AG09309 (cell line): ENCODE measurements around the gene ALG8.
"Not testable (repeated sequence)": the region's sequence is repeated elsewhere in the genome, so short reads cannot be mapped to it uniquely, and the experiment has no call there.

Experiments used
- DNase-seq: peaks from one replicate; pipeline ENCODE4 v3.0.0-alpha.2; 2010; ENCODE audit warnings: low read depth
- H3K4me3 ChIP-seq: 2 replicates; pipeline ENCODE4 v1.5.1; 2011; ENCODE audit warnings: mild to moderate bottlenecking, low read depth, low read length, moderate library complexity; ENCODE audit not compliant: control insufficient read depth
- TF ChIP-seq, protein P1 (sequence below): IDR thresholded peaks from 2 replicates; pipeline ENCODE4 v1.5.1; 2011; ENCODE audit warnings: mild to moderate bottlenecking, low read depth, low read length, inconsistent platforms; ENCODE audit not compliant: insufficient read depth, control insufficient read depth; ENCODE audit errors: missing control alignments

Gene ALG8

DNA sequence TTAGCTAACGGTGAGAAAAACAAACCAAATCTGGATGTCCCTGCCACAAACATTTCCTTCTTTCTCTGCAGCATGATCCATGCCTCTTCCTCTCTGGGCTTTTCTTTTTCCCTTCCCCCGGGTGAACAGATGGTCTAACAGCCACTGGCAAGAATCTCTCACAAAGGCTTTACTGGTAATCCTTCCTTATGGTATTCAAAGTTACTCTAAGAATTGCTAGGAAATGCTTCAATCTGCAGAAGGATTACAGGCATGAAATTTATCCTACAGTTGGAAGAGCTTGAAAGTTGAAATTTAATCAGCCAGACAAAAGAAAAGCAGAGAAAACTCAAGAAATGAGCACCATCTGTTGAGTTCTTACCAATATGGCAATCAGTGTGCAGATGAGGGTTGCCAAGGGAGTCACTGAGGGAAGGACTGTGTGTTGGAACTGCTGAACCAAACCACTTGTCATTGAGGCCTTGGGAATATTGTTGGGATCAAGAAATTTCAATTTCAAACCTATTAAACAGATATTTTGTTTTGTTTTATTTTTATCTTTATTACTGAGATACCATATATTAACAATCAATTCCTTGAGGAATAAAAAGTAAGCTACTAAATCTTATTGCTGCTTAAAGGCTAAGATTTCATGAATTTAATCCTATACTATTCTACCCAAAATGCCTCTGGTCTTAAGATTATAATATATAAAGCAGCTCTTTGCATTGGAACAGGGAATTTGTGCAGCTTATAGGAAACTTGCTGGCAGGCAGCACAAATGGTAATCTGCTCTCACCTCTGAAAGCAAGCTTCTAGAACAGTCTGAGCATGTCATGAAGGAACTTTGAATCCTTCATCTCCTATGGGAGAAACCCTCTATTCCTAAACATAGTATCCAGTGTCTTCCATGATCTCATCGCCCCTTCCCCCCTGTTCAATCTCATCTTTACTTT lies 30.1 kb downstream of the ALG8 start:
- no peak overlapping the region for H3K4me3 ChIP-seq
- DNase-seq = no peak
- TF ChIP-seq, protein P1, sequence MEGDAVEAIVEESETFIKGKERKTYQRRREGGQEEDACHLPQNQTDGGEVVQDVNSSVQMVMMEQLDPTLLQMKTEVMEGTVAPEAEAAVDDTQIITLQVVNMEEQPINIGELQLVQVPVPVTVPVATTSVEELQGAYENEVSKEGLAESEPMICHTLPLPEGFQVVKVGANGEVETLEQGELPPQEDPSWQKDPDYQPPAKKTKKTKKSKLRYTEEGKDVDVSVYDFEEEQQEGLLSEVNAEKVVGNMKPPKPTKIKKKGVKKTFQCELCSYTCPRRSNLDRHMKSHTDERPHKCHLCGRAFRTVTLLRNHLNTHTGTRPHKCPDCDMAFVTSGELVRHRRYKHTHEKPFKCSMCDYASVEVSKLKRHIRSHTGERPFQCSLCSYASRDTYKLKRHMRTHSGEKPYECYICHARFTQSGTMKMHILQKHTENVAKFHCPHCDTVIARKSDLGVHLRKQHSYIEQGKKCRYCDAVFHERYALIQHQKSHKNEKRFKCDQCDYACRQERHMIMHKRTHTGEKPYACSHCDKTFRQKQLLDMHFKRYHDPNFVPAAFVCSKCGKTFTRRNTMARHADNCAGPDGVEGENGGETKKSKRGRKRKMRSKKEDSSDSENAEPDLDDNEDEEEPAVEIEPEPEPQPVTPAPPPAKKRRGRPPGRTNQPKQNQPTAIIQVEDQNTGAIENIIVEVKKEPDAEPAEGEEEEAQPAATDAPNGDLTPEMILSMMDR = no peak

DNA sequence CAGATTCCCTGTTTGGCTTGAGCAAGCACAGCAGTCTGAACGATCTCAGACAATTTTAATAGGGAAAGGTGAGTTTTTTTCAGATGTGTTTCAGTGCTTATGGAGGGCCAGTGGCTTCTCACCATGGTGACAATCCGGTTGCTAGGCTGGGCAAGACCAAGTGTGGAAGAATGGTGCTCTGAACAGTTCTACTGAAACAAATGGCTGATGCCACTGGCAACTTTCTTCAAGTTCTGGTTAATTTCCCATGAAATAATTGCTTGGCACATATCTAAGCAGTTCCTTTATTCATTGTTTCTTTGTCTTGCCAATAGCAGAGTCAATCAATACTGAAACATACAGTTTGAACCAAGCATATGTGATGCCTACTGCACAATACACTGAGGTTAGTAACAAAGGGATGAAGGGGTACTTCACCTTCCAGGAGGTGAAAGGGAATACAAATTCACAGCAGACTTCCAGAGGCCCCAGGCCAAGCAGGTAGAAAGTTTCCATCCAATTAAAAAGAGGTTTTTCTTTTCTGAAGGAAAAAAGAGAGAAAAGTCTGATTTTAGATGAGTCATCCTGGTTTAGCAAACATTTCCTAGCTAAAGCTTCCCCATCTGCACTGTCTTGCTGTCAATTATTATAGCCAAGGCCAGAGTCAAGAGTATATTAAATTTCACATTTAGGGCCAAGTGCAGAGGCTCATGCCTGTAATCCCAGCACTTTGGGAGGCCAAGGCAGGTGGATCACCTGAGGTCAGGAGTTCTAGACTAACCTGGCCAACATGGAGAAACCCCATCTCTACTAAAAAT lies 38.6 kb downstream of the ALG8 start:
- no peak overlapping the region for H3K4me3 ChIP-seq
- TF ChIP-seq, protein P1 = no peak
- no peak for DNase-seq

DNA sequence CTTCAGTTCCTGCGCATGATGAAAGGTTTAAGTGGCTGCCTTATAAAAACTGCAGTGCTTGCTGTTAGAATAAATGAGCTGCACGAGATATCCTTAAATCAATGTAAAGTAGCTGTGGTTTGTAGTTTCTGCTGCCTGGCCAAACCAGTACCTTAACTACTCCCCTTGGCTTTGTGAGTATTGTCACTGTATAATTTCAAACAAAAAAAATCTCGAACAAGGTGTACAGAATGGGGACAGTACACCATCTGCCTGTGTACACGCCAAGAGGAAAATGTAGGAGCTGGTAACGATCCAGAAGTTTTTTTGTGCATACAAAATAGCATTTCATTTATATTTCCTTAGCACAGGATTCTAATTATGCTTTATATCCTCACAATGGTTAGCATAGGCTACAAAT lies 39.2 kb downstream of the ALG8 start:
- DNase-seq = no peak
- TF ChIP-seq, protein P1 = no peak
- no peak overlapping the region for H3K4me3 ChIP-seq

DNA sequence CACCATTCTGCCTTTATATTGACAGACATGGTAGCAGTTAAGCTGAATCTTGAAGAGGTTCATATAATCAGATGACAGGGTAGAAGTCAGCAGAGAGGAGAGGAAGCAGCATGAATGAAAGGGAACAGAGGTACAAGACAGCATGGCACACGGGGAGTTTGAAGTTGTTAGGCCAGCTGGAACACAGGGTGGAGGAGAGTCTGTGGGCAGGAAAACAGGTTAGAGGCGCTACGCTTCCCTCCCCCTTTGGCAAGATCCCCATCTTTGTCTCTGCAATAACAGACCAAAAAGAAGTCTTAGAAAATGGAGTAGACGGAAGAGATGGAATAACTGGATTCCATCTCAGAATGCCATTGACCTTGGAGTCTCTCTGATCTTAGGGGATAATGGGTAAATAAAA lies 39.8 kb downstream of the ALG8 start:
- H3K4me3 ChIP-seq = no peak overlapping the region
- no peak for DNase-seq
- TF ChIP-seq, protein P1 = no peak

DNA sequence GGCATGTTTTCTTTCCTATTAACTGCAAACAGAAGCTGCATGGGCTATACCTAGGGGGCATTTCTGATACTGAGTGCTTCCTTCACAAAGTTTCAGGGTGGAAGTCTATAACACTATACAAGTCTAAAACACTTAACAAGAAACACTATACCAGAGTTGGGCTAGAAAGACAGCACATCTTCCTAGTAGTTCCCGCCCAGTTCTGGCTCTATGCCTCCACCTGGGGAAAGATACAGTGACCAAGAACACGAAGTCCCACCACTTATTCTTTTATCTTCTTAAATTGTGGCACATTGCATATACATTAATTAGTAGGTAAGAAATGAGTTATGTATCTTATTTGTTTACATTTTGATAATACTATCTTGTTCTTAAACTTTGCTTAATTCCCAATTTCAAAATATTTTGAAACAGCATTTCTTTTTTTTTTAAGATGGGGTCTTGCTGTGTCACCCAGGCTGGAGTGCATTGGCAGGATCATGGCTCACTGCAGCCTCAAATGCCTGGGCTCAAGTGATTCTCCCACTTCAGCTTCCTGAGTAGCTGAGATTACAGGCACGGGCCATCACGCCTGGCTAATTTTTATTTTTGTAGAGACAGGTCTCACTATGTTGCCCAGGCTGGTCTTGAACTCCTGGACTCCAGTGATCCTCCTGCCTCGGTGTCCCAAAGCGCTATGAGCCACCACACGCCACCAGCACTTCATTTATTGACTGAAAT lies 41.6 kb downstream of the ALG8 start:
- TF ChIP-seq, protein P1 = no peak
- no peak overlapping the region for H3K4me3 ChIP-seq
- no peak for DNase-seq

DNA sequence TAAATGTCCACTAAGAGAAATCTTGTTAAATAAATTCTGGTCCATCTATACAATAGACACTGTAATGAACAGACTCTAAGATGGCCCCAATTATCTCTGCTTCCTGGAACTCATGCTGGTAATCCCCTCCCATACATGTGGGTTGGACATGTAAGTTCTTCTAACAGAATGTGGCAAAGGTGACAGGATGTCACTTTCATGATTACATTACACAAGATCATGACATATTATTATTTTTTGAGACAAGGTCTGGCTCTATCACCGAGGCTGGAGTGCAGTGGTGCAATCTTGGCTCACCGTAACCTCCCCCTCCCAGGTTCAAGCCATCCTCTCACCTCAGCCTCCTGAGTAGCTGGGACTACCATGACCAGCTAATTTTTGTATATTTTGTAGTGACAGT lies 45.2 kb downstream of the ALG8 start:
- H3K4me3 ChIP-seq = no peak overlapping the region
- TF ChIP-seq, protein P1 = no peak
- DNase-seq = no peak

DNA sequence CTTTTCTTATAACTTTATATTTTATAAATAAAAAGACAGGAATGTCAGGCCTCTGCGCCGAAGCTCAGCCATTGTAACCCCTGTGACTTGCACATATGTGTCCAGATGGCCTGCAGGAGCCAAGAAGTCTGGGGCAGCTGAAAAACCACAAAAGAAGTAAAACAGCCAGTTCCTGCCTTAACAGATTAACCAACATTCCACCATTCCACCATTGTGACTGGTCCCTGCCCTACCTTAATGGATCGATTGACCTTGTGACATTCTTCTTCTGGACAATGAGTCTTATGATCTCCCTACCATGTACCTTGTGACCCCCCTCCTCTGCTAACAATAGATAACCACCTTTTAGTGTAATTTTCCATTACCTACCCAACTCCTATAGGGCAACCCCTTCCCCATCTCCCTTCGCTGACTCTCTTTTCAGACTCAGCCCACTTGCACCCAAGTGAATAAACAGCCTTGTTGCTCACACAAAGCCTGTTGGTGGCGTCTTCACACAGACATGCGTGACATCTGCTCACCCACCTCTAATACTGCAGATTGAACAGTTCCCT lies 52.8 kb downstream of the ALG8 start:
- DNase-seq, H3K4me3 ChIP-seq: not testable (repeated sequence)
